B cell (primary cell): ENCODE data around the gene TMEM232.

Experiments used
- CTCF ChIP-seq: fragments of 200-600 bp; IDR thresholded peaks from one replicate; pipeline ENCODE4 v1.8.0; 2022; ENCODE audit warnings: antibody characterized with exemption, mild to moderate bottlenecking
- EZH2 ChIP-seq: IDR thresholded peaks from 2 replicates; pipeline ENCODE4 v1.6.1; 2012; ENCODE audit warnings: borderline replicate concordance, low read depth, mild to moderate bottlenecking, moderate library complexity, low read length; ENCODE audit not compliant: insufficient read depth, poor library complexity, severe bottlenecking

GRCh38 chr5:110561510-110561909 lies 165.0 kb downstream of the TMEM232 start:
- TF ChIP-seq EZH2 (no peak), CTCF (no peak)
